HCT116 (cell line): ENCODE data around the gene FMN2. TPM values are rescaled to one million over a fixed set of nuclear protein-coding genes. Genes with fewer than 3 reads are reported as not detected.

Source experiments
- ATAC-seq: fragments of 200-7000 bp; cut with Tn5 transposase; 2 replicates; pipeline ENCODE4 v1.9.1; 2020; ENCODE audit warnings: mild to moderate bottlenecking, moderate library complexity
- BruUV-seq: library from RNA; stranded (reverse); fragments of 400-500 nt; replicated peaks from 2 replicates; lab custom pipeline; 2021; lab: Mats Ljungman, UMichigan
- CTCF ChIA-PET: fragments of 300-600 bp; sonication (Branson Sonifier 250); formaldehyde crosslinking; loops from one replicate; lab custom pipeline; 2021; ENCODE audit warnings: antibody characterized with exemption; lab: Charles Lee
- POLR2A ChIA-PET: fragments of 300-600, 350-600 bp; sonication (Branson Sonifier 250); formaldehyde crosslinking; loops from one replicate; lab custom pipeline; 2021; ENCODE audit warnings: antibody characterized with exemption; lab: Charles Lee
- RAD21 ChIA-PET, 2 experiments: fragments of 300-600 bp; sonication (Branson Sonifier 250); formaldehyde crosslinking; loops; one replicate each; lab custom pipeline; 2023; ENCODE audit warnings: low total read pairs in 2 of 2; ENCODE audit not compliant: uncharacterized antibody in 2 of 2, unreplicated experiment in 2 of 2, low non-redundant PET in 1 of 2; lab: Charles Lee
- DNase-seq: peaks from one replicate; pipeline ENCODE4 v3.0.0-alpha.2; 2010; ENCODE audit warnings: low read depth, low spot score
- H2AFZ ChIP-seq: fragments of 200-600 bp; shearing (Covaris generic), sonication (generic); 2 replicates; pipeline ENCODE4 v1.6.1; 2017; ENCODE audit warnings: low read depth, mixed run types, mixed read lengths, antibody characterized with exemption, low read length; ENCODE audit not compliant: poor library complexity, severe bottlenecking
- H3K27ac ChIP-seq: 2 replicates; pipeline ENCODE4 v1.5.1; 2012; ENCODE audit warnings: low read depth, low read length
- H3K27me3 ChIP-seq: fragments of 200-600 bp; sonication (generic); 2 replicates; pipeline ENCODE4 v1.6.1; 2016; ENCODE audit warnings: mixed run types, low read length, mixed read lengths; ENCODE audit not compliant: insufficient read depth
- H3K36me3 ChIP-seq, 2 experiments: fragments of 200-500 bp in 1 of 2; fragments of 200-600 bp in 1 of 2; sonication (Bioruptor generic) in 1 of 2; sonication (generic) in 1 of 2; 2 replicates each; pipeline versions ENCODE4 v1.5.1 to v1.6.1; 2014 to 2016; ENCODE audit warnings: low read length in 2 of 2, inconsistent platforms in 1 of 2, mixed read lengths in 1 of 2, mixed run types in 1 of 2; ENCODE audit not compliant: insufficient read depth in 2 of 2, control insufficient read depth in 1 of 2
- H3K4me1 ChIP-seq, 2 experiments: fragments of 200-600 bp in 1 of 2; sonication (generic) in 1 of 2; 2 replicates each; pipeline versions ENCODE4 v1.5.1 to v1.6.1; 2012 to 2017; ENCODE audit warnings: low read length in 2 of 2, inconsistent platforms in 1 of 2, mild to moderate bottlenecking in 1 of 2, mixed read lengths in 1 of 2, mixed run types in 1 of 2, moderate library complexity in 1 of 2; ENCODE audit not compliant: insufficient read depth in 2 of 2, control insufficient read depth in 1 of 2
- H3K4me2 ChIP-seq: fragments of 200-600 bp; sonication (generic); 2 replicates; pipeline ENCODE4 v1.6.1; 2017; ENCODE audit warnings: mixed run types, low read length, mixed read lengths
- H3K4me3 ChIP-seq, 2 experiments: fragments of 200-600 bp in 1 of 2; sonication (generic) in 1 of 2; replicated peaks in 1 of 2; 2 replicates each; pipeline ENCODE4 v1.5.1; 2011 to 2016; ENCODE audit warnings: low read length in 2 of 2, control low read depth in 1 of 2, low read depth in 1 of 2, mild to moderate bottlenecking in 1 of 2, mixed read lengths in 1 of 2, mixed run types in 1 of 2
- H3K79me2 ChIP-seq: fragments of 200-600 bp; sonication (generic); 2 replicates; pipeline ENCODE4 v1.6.1; 2017; ENCODE audit warnings: mild to moderate bottlenecking, mixed run types, low read length, moderate library complexity, mixed read lengths; ENCODE audit not compliant: insufficient read depth
- H3K9ac ChIP-seq: fragments of 200-600 bp; sonication (generic); 2 replicates; pipeline ENCODE4 v1.6.1; 2016; ENCODE audit warnings: low read length, mixed read lengths
- H3K9me2 ChIP-seq: fragments of 200-600 bp; sonication (generic), shearing (Covaris generic); 2 replicates; pipeline ENCODE4 v1.6.1; 2017; ENCODE audit warnings: mixed run types, mild to moderate bottlenecking, moderate library complexity; ENCODE audit not compliant: insufficient read depth
- H3K9me3 ChIP-seq, 2 experiments: fragments of 200-500 bp in 1 of 2; fragments of 200-600 bp in 1 of 2; sonication (Bioruptor generic) in 1 of 2; sonication (generic) in 1 of 2; 2 replicates each; pipeline ENCODE4 v1.6.1; 2014 to 2017; ENCODE audit warnings: low read length in 2 of 2, mixed read lengths in 2 of 2, inconsistent platforms in 1 of 2, low read depth in 1 of 2, mild to moderate bottlenecking in 1 of 2, mixed run types in 1 of 2, moderate library complexity in 1 of 2; ENCODE audit not compliant: control insufficient read depth in 1 of 2, insufficient read depth in 1 of 2
- H4K20me1 ChIP-seq: fragments of 200-600 bp; sonication (generic), shearing (Covaris generic); 2 replicates; pipeline ENCODE4 v1.6.1; 2017; ENCODE audit warnings: mixed run types, mild to moderate bottlenecking, moderate library complexity; ENCODE audit not compliant: insufficient read depth
- EGR1 ChIP-seq: IDR thresholded peaks from 2 replicates; pipeline ENCODE4 v1.6.1; 2012; ENCODE audit warnings: low read depth
- ELF1 ChIP-seq: IDR thresholded peaks from 2 replicates; pipeline ENCODE4 v1.6.1; 2012; ENCODE audit warnings: low read depth, borderline replicate concordance
- EZH2phosphoT487 ChIP-seq: fragments of 200-600 bp; IDR thresholded peaks from 2 replicates; pipeline ENCODE4 v1.6.1; 2018; ENCODE audit warnings: antibody characterized with exemption, borderline replicate concordance
- FOSL1 ChIP-seq: IDR thresholded peaks from 2 replicates; pipeline ENCODE4 v1.6.1; 2012; ENCODE audit warnings: low read depth
- JUND ChIP-seq: IDR thresholded peaks from 2 replicates; pipeline ENCODE4 v1.6.1; 2012
- POLR2A ChIP-seq: IDR thresholded peaks from 2 replicates; pipeline ENCODE4 v1.7.0; 2011; ENCODE audit warnings: borderline replicate concordance; ENCODE audit not compliant: insufficient read depth, insufficient read length; ENCODE audit errors: extremely low read depth
- POLR2AphosphoS5 ChIP-seq: IDR thresholded peaks from 2 replicates; pipeline ENCODE4 v1.6.1; 2011; ENCODE audit warnings: mild to moderate bottlenecking, low read depth, low read length, moderate library complexity
- RAD21 ChIP-seq: IDR thresholded peaks from 2 replicates; pipeline ENCODE4 v1.6.1; 2012; ENCODE audit warnings: low read depth, mild to moderate bottlenecking
- SIN3A ChIP-seq: IDR thresholded peaks from 2 replicates; pipeline ENCODE4 v1.6.1; 2012; ENCODE audit warnings: low read depth
- SP1 ChIP-seq: IDR thresholded peaks from 2 replicates; pipeline ENCODE4 v1.6.1; 2012; ENCODE audit warnings: low read depth
- SRF ChIP-seq: IDR thresholded peaks from 2 replicates; pipeline ENCODE4 v1.6.1; 2012; ENCODE audit warnings: low read depth
- YY1 ChIP-seq: IDR thresholded peaks from 2 replicates; pipeline ENCODE4 v1.6.1; 2011; ENCODE audit warnings: low read length, low read depth, moderate library complexity, mild to moderate bottlenecking; ENCODE audit not compliant: insufficient replicate concordance; ENCODE audit errors: extremely low read depth
- ZFX ChIP-seq: fragments of 450-650 bp; IDR thresholded peaks from 2 replicates; pipeline ENCODE4 v1.6.1; 2017
- intact Hi-C: fragments of 100-400 bp; cut with micrococcal nuclease; formaldehyde crosslinking; loops from 2 replicates; pipeline ENCODE4 v1.10.0; 2022
- total RNA-seq: library from RNA; stranded (reverse); gene quantifications from one replicate; pipeline ENCODE4 v1.2.1, GENCODE V29; 2021; ENCODE audit not compliant: unreplicated experiment
- TF ChIP-seq, protein P1 (sequence below): IDR thresholded peaks from 2 replicates; pipeline ENCODE4 v1.6.1; 2012; ENCODE audit warnings: low read depth
- TF ChIP-seq, protein P2 (sequence below), 3 experiments: fragments of 200-600 bp in 1 of 3; sonication (generic) in 1 of 3; IDR thresholded peaks in 2 of 3; conservative IDR thresholded peaks in 1 of 3; 2 replicates each; pipeline ENCODE4 v1.5.1; 2012 to 2017; ENCODE audit warnings: low read depth in 2 of 3, low read length in 2 of 3, antibody characterized with exemption in 1 of 3, borderline replicate concordance in 1 of 3, control low read depth in 1 of 3, mild to moderate bottlenecking in 1 of 3, mixed read lengths in 1 of 3, mixed run types in 1 of 3, moderate library complexity in 1 of 3; ENCODE audit not compliant: insufficient read depth in 1 of 3

The FMN2 gene
- total RNA-seq, 1 experiment from 2014 or later: not detected

DNA sequence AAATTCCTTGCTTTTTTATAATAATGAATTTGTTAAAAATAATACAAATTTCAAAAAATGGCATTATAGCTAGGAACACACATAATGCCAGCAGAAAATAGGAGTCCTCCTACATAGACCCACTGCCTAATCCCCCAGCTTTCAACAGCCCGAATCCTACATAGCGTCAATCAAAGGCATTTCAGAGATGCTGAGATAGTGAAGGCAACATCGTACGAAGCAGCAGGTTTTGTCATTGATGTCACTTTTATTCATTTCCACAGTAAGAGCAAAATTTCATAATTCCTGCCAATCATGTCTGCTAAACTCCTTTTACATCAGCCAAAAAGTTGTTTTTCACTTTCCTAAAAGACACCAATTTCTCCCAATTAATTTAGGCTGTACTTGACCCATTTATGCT, 426.2 kb downstream of the FMN2 start:
- H3K27me3 ChIP-seq: no peaks in the 10 kb centered on the region
- ATAC-seq: no peak
- TF ChIP-seq SP1 (no peak), SRF (no peak), ZFX (no peak), SIN3A (no peak), EGR1 (no peak), POLR2A (no peak), FOSL1 (no peak), YY1 (no peak), JUND (no peak), EZH2phosphoT487 (no peak), POLR2AphosphoS5 (no peak), RAD21 (no peak), ELF1 (no peak)
- TF ChIP-seq, protein P1, sequence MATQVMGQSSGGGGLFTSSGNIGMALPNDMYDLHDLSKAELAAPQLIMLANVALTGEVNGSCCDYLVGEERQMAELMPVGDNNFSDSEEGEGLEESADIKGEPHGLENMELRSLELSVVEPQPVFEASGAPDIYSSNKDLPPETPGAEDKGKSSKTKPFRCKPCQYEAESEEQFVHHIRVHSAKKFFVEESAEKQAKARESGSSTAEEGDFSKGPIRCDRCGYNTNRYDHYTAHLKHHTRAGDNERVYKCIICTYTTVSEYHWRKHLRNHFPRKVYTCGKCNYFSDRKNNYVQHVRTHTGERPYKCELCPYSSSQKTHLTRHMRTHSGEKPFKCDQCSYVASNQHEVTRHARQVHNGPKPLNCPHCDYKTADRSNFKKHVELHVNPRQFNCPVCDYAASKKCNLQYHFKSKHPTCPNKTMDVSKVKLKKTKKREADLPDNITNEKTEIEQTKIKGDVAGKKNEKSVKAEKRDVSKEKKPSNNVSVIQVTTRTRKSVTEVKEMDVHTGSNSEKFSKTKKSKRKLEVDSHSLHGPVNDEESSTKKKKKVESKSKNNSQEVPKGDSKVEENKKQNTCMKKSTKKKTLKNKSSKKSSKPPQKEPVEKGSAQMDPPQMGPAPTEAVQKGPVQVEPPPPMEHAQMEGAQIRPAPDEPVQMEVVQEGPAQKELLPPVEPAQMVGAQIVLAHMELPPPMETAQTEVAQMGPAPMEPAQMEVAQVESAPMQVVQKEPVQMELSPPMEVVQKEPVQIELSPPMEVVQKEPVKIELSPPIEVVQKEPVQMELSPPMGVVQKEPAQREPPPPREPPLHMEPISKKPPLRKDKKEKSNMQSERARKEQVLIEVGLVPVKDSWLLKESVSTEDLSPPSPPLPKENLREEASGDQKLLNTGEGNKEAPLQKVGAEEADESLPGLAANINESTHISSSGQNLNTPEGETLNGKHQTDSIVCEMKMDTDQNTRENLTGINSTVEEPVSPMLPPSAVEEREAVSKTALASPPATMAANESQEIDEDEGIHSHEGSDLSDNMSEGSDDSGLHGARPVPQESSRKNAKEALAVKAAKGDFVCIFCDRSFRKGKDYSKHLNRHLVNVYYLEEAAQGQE: no peak
- TF ChIP-seq, protein P2, sequence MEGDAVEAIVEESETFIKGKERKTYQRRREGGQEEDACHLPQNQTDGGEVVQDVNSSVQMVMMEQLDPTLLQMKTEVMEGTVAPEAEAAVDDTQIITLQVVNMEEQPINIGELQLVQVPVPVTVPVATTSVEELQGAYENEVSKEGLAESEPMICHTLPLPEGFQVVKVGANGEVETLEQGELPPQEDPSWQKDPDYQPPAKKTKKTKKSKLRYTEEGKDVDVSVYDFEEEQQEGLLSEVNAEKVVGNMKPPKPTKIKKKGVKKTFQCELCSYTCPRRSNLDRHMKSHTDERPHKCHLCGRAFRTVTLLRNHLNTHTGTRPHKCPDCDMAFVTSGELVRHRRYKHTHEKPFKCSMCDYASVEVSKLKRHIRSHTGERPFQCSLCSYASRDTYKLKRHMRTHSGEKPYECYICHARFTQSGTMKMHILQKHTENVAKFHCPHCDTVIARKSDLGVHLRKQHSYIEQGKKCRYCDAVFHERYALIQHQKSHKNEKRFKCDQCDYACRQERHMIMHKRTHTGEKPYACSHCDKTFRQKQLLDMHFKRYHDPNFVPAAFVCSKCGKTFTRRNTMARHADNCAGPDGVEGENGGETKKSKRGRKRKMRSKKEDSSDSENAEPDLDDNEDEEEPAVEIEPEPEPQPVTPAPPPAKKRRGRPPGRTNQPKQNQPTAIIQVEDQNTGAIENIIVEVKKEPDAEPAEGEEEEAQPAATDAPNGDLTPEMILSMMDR (IDR thresholded peaks at IDR 0.05 in 2 of 3, conservative IDR thresholded peaks at IDR 0.05 in 1 of 3; ENCODE audit: borderline replicate concordance in 1 of 3, insufficient read depth in 1 of 3, low read depth in 2 of 3, low read length in 2 of 3): no peak
- TF ChIP-seq, all 23 proteins: peak for 0
- Histone ChIP-seq H3K4me3 (no peak overlapping the region), H3K27ac (no peak overlapping the region), H3K36me3 (no peaks in the 10 kb centered on the region), H3K9me2 (no peaks in the 10 kb centered on the region), H3K9me3 (no peaks in the 10 kb centered on the region; a peak in 2 of 4 replicates), H3K79me2 (no peaks in the 10 kb centered on the region), H2AFZ (no peak overlapping the region), H3K4me2 (no peak overlapping the region), H4K20me1 (no peaks in the 10 kb centered on the region), H3K4me1 (no peaks in the 10 kb centered on the region), H3K9ac (no peak overlapping the region)
- ChIA-PET POLR2A (no interaction called here), CTCF (no interaction called here), RAD21 (no interaction called here)
- BruUV-seq: no TSS peak
- no peak for DNase-seq
- intact Hi-C loops: no loop called here
